Bone marrow (tissue), 2 donors: ENCODE measurements around the gene ABCC12.

Experiments used
- DNase-seq, 2 donors: peaks; one replicate each; lab custom pipeline; 2025; lab: John Stamatoyannopoulos, UW

ABCC12 gene

DNA sequence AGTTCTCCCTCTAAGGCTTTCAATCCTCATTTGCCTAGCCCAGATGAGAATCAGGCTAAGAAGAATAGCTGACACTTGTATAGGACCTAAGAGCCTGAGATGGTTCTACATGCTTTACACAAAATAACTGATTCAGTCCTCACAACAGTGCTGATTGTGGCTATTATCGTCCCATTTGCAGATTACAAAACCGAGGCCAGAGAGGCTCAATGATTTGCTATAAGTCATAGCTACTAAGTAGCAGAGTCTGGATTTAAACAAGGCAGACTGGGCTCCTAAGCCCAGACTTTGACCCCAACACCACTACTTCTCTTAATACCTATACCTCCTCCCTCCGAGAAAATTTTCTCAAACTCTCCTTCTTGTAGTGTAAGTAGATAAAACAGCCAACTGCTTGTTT is 23.1 kb downstream of the ABCC12 start:
- no peak for DNase-seq

DNA sequence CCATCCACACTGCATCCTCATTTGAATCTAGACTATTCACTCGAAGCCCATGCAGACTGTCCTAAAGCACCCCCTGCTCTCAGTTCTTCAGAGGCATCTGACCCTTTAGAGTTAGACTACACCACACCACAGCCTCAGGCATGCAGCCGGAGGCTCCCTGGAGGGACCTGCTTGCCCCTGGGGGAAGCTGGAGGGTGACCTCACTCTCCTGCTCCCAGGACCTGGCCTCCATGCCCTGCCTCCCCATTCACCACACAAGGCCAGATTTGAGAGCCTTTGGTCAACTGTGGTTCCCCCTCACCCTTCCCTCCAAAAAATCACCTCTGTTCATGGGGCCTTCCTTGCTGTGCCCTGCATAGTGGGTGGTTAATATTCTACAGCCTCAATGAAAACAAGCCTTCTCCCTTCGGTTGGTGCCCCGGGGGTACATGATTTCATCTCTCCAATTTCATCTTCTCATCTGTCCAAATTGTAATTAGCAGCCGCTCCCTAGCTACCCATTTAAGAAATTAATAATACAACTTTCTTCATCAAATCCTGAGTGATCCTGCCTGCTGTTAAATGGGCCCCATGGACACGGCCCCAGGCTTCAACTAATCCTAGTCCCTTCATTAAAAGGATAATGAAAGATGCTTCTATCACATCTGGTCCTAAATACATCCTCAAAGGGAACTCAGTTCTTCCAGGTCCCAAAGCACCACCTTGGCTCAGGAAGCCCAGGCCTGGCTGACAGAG is 24.4 kb downstream of the ABCC12 start:
- no peak for DNase-seq

DNA sequence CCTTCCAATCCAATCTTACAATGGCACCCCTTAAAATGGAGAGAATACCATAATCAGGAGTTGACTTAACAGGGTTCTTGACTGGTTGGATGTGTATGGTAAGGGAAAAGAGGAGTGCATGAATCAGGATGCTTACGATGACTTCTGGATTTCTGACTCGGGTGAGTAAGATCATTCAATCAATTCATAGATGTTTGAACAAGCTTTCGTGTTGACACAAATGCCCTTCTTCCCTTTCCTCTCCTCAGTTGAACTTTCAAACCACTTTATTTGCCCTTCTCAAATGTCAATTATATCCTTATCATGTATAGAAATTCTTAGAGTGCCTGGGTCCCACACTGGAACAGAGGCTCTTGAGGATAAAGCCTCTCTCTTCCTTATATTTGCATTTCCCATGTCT is 25.9 kb downstream of the ABCC12 start:
- no peak for DNase-seq

DNA sequence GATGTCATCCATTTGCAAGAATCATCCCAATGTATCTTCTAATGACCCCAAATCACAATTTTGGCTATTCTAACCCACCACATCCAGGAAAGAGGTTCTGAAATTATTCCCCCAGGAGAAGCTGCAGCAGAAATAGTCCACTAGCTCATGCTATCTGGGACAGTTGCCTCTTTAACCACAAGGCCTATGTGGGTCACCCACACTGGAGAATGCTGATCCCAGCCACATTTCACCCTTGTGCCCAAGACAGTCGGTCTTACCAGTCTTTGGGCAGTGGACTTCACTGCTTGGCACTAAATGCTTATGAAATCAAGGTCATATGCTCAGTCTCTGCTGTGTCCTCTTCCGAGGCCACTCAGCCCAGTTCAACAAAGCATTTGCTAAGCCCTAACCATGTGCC is 27.0 kb downstream of the ABCC12 start:
- DNase-seq: no peak

DNA sequence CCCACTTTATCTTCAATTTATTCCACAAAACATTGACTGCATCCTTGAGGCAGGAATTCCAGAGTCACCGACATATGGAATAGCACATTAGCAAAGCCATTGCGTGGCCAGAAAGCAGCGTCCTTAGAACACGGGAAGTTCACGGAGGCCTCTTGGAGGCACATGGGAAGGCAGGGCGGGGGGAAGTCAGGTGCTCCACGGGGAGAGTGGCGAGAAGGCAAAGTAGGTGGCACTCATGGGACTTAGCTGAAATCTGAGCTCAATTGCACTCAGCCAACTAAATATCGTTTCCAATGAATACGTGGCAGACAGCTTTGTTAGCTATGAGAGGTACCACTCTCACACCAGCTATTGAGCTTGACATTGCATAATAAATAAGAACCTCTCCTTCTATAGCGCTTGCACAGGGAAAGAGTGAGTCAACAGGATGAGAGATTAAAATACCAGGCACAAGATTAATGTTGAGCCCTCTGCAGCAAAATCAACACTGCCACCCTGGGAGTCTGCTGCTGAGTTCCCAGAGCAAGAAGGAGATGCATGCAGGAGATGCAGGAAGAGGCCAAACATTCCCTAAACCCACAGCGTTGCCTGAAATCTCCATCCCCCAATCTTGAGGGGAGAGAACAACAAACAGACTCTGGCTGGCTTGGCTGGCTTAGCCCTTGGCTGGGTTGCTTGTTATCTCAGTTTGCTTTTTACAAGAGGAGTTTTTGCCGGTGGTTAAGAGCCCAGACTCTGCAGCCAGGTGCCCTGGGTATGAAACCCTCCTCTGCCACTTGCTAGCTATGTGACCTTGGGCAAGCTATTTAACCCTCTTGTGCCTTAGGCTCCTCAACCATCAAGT is 28.8 kb downstream of the ABCC12 start:
- DNase-seq: no peak

DNA sequence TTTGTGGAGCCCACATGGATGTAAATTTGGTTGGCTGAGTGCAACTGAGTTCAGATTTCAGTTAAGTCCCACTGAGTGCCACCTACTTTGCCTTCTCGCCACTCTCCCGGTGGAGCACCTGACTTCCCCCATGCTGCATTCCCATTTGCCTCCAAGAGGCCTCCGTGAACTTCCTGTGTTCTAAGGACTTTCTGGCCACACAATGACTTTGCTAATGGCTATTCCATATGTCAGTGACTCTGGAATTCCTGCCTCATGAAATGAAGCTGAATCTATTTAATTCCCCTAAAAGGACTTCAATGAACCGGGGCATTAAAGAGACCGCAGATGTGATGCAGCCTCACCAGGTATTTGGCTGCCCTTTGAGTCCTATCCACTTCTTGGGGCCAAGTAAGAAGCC is 29.9 kb downstream of the ABCC12 start:
- DNase-seq: no peak

DNA sequence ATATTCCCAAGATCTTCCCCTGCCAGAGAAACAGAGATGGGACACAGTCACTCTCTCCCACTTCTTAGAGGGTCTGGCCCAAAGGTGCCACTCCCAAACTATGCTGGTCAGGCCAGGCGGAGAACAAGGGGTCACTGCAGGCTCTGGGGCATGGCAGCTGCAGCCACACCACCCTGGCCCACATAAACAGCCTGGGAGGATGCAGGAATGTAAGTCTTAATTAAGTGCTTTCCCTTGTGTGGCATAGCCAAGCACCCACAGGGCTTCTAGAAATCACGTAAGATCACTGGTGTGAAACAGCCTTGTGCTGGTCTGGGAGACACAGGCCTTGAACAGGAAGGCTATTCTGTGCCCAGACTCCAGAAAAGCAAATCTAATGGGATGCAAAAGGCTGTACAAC is 31.5 kb downstream of the ABCC12 start:
- no peak for DNase-seq

DNA sequence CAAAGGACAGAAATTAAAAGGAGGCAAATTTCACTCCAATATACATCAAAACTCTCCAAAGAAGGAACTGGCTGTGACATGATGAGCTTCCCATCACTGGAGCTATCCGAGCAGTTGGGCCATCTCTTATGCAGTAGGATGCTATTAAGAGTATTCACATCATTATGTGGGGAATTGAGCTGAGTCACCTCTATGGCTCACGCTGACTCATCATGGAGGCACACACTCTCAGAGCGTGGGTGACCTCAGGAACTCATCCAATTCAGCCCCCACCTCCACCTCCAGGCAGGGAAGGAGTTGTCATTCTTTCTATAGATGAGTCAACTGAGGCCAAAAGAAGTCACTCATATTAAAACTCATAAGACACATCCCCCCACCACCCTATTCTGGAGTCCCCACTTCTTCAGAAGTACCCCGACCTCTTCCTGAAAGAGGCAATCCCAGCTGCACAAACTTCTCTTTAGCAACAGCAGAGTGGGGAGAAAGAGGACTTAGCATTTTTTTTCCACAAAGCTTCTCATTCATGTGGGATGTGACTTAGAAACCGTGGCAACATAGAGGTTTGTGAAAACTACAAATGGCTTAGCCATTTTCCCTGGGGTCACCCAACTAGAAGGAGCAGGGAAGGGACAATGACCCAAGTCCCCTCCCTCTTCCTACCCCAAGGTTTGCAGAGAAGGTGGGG is 32.5 kb downstream of the ABCC12 start:
- no peak for DNase-seq

DNA sequence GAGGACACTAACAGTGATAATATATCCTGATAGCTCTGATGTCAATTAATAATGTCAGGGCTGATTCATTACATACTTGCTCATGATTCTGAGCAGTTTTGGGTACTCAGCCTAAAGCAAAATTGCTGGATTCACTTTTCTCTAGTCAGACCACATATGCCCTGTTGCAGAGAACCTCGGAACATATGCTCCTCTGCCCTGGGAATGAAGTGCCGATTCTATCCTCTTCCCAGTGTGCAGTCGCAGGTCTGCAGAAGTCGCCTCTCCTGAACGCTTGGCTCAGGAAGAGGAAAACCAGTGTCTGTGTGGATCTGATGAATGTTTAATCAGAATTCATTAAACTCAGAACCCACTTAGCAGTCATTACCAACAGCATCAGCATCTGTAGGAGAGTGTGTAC is 34.5 kb downstream of the ABCC12 start:
- no peak for DNase-seq

DNA sequence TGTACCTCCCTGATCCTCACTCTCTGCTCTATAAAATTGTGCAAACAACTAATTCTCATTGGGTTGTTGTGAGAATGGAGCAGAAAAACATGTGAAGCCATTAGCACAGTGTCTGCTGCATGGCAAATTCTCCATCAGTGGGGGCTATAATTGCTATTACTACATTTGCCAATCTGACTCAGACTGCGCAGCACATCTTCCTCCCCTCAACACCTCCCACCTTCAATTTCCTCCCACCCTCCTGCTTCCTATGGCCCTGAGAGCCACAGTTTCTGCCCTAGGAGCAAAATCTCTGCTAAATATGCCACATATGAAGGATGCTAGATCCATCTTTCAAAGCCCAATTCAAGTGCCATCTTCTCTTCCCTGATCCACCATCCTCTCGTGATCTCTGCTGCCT is 37.0 kb downstream of the ABCC12 start:
- no peak for DNase-seq

DNA sequence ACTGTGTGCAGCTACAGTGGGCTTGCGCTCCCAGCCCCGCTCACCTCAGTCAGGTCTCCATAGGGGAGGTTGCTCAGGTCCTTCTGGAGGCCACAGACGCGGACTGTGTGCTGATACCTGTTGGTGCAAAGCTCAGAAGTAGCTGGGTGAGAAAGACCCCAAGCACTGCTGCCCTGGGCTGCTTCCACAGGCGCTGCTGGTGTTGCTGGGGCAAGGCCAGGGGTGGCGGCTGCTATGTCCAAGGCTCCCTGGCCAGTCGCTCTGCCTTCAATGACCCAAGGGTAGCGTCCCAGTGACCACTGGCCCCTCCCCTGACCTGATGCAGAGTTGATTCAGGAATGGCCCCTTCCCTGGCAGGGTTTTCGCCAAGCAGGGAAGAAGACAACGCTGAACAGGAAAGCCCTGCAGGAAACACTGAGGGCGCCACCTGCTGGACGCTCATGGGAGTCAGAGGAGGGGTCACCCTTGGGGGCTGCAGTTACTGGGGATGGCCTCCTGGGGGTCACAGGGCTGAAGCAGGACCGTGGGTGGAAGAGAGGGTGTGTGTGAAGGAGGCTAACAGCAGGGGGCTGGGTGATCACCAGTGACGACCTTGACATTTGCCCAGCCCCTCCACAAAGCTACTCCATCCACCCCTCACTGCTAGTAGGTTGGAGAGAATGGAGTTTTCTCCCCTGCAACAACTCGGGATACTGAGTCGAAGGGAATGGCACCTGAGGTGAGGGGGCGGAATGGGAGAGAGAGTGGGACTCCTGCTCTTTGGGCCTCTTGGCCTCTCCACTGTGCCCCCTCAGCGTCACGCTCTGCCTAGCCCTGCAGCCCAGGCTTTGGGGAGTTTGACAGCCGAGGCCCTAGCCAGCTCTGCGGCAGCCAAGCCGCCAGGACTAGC is 38.3 kb downstream of the ABCC12 start:
- DNase-seq: peak; percentile 9 to 36

DNA sequence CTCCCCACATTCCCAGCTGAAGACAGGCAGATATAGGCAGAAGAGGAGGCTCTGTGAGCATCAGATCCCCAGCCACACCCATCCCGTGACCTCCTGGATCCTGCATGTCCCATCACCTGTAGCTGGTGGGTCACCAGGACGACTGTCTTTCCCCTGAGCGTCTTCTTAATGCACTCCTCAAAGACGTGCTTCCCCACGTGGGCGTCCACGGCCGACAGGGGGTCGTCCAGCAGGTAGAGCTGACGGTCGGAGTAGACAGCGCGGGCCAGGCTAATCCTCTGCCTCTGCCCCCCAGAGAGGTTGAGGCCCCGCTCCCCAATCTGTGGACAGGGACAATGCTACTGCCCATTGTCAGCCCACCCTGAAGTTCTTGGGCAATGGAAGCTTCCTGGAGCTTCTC is 40.5 kb downstream of the ABCC12 start:
- DNase-seq: no peak

DNA sequence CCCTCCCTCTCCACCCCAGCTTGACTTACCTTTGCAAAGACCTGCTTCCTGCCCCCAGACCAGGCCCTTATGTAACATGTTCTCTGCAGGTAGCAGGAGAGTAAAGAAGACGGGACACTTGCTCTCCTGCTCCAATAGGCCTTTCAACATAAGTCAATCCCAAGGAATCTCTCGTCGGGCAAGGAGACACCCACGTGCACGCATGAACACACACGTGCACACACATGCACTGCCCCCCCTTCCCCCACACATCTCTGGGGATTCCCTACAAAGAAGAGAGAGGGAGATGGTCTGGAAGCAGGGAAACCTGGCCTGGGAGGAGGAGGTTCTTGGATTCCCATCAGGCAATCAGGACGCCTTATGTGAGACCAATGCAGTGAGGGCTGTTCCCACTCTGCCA is 41.4 kb downstream of the ABCC12 start:
- DNase-seq: no peak

DNA sequence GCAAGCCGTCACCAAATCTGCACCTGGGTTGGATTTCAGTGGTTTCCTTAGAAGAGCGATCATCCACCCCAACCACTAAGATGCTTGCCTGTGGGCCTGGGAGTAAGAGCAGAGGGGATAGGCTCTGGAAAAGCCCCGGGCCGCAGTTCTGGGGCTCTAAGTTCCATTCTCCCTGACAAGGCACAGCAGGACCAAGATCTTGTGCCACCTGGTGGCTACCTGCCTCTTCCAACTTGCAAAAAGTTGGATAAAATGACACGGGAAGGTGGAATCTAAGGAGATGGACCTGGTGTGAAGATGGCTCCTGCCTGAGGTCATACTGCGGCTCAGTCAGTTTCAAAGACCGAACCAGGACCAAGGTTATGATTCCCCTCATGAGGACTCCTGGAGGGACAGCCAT is 42.3 kb downstream of the ABCC12 start:
- no peak for DNase-seq

DNA sequence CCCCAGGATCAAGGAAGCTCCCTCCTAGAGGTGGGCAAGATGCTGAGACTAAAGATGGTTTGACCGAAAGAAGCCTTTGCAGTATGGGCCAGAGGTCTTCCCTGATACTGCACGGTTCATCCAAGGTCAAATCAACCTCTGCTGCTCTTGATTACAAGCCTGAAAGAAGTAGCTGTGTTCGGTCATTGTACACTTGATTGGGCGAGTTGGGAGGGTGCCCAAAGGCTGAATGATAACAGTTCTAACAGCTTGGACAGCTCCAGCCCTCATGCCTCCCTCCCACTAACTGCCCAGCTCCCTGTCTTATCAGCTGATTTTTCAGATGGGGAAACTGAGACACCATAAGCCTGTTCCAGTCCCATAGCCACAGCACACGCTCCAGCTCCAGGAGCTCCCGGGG is 42.8 kb downstream of the ABCC12 start:
- no peak for DNase-seq

DNA sequence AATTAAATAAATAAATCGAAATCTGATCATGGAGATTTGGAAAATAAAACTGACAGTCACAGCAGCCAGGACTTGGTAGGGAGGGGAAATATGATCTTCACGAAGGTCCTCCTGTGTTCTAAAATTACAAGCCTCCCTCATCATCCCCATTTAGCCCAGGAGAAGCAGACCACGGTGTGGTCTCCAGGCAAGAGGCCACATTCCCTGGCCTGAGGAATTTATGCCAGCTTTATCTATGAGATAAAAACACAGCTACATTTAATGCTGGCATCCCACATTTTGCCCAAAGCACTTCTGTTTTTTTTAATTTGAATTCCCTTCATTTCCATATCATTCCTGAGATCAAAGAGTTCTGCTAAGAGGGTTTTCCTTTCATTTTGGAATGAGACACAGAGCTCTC is 43.2 kb downstream of the ABCC12 start:
- DNase-seq: no peak

DNA sequence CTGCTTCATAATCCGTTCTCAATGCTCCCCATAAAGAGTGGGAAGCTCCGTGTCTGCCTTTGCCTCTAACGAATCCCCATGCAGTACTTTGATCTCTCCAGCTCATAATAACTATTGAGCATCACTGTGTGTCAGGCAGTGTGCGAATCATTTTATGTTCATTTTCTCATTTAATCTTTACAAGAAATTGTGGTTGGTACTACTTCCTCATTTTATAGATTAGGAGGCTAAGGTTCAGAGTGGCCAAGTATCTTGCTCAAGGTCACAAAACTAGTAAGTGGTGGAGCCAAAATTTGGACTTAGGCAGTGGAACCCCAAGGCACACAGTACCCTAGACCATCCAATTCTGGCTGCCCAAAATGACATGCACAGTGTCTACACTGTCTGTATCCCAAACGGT is 44.8 kb downstream of the ABCC12 start:
- no peak for DNase-seq

DNA sequence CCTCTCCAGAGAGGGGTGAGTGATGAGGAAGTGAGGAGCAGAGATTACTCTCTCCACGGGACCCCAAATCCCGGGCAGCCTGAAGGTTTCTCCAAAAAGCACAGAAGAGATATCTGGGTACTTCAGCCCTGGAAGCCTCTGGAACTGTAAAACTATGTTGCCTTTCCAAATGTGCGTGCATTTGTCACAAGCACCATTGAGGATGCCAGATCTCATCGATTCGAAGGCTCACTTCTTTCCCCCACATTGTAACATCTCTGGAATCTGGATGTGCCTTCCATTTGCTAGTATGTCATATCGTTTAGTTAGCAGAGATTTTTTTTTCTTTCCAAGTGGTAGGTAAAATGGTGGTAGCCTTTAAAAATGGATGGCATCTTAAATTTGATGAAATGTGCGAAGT is 45.8 kb downstream of the ABCC12 start:
- DNase-seq: no peak

DNA sequence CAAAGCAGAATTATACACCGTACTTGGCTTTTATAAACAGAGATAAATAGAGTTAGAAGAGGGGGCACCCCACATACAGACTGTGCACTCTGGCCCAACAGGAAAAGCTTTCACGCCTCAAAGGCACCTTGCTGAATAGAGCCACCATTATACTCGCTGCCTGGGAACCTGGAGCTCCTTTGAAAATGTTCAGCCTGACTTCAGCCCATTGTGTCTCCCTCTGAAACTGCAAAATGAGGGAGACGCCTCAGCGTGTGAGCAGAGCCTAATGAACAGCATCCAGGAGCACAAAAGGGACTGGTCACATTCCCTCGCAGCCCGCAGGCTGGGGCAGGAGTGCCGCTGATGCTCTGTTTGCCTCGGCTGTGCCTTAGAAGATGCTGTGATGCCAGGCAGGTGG is 46.3 kb downstream of the ABCC12 start:
- no peak for DNase-seq

DNA sequence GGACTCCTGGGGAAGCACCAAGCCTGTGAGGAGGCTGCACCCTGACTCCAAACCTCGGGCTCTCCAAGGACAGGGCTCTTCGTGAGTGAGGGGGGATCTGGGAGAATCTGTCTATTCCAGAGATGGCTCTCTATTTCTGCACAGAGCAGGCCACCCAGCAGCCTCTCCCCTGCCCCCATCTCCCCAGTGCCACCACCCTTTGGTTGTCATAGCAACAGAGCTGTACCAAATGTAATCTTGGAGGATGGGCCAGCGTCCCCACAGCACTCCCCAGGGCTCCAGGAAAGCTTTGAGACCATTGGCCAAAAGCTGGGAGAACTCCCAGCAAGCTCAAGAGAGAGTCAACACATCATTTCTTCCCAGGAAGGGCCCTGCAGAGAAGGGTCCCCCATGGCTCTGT is 49.3 kb downstream of the ABCC12 start:
- DNase-seq: no peak
